Measurements from ENCODE around the gene SH3PXD2A. TPM values are rescaled to one million over a fixed set of nuclear protein-coding genes. Genes with fewer than 3 reads are reported as not detected.

SH3PXD2A gene
- total and polyA plus RNA-seq, 2 experiments from 2014 or later: 1.8 to 5.0 TPM

GRCh38 chr10:103897241-103897774, 41.9 kb upstream of the SH3PXD2A start:
- no peaks in the 10 kb centered on the region for H3K9me3 Mint-ChIP-seq
- Histone ChIP-seq H3K4me2 (no peak overlapping the region), H3F3A (replicated peaks; ENCODE audit: low read depth) (no peaks in the 10 kb centered on the region), H3K4me3 (no peak overlapping the region), H3K79me2 (replicated peaks; ENCODE audit: insufficient read depth) (no peaks in the 10 kb centered on the region), H4K20me1 (replicated peaks; ENCODE audit: insufficient read depth) (no peaks in the 10 kb centered on the region), H3K4me1 (ENCODE audit: insufficient read depth) (no peaks in the 10 kb centered on the region; the same call in 1 of the 2 replicates), H3K9me2 (ENCODE audit: insufficient read depth) (no peaks in the 10 kb centered on the region), H3K27me3 (ENCODE audit: insufficient read depth) (no peaks in the 10 kb centered on the region), H2AFZ (no peak overlapping the region), H3K36me3 (ENCODE audit: insufficient read depth) (peaks cover 6% of the 10 kb centered on the region; the same call in 1 of the 2 replicates), H3K27ac (ENCODE audit: low read depth) (no peak overlapping the region)
- H3K27ac Mint-ChIP-seq: no peak overlapping the region
- no peak for TF ChIP-seq ZNF114 (CRISPR knock-in tag; IDR thresholded peaks at IDR 0.05)
- TF ChIP-seq ZNF331 (CRISPR knock-in tag; IDR thresholded peaks at IDR 0.05; ENCODE audit: low read depth): no peak
- no peak for TF ChIP-seq ZNF462 (CRISPR knock-in tag; IDR thresholded peaks at IDR 0.05)
- no peak for TF ChIP-seq ETS1 (IDR thresholded peaks at IDR 0.05)
- no peak for TF ChIP-seq EZH2 (IDR thresholded peaks at IDR 0.05; ENCODE audit: low read depth, unreplicated experiment)
- no peak for TF ChIP-seq EZH2phosphoT487 (IDR thresholded peaks at IDR 0.05; ENCODE audit: unreplicated experiment)
- TF ChIP-seq POLR2AphosphoS5 (IDR thresholded peaks at IDR 0.05; ENCODE audit: low read depth): no peak
- TF ChIP-seq STAT1 (IDR thresholded peaks at IDR 0.05; ENCODE audit: unreplicated experiment): no peak
- no peak for TF ChIP-seq REST (IDR thresholded peaks at IDR 0.05; ENCODE audit: unreplicated experiment)
- TF ChIP-seq CREB1 (CRISPR knock-in tag; IDR thresholded peaks at IDR 0.05; ENCODE audit: low read depth): no peak
- H3K4me3 Mint-ChIP-seq: no peak overlapping the region
- DNase-seq (ENCODE audit: low spot score): no peak
- peaks cover 8% of the 10 kb centered on the region for H3K4me1 Mint-ChIP-seq
- no peaks in the 10 kb centered on the region for H3K27me3 Mint-ChIP-seq (ENCODE audit: insufficient read depth, low read depth, poor library complexity)
- 0 out of 3 replicates have a peak, but pooled peaks cover 4% of the 10 kb centered on the region for H3K36me3 Mint-ChIP-seq (ENCODE audit: low read depth)
- ATAC-seq: no peak
